ENCODE results near the gene RETREG1.

DNA sequence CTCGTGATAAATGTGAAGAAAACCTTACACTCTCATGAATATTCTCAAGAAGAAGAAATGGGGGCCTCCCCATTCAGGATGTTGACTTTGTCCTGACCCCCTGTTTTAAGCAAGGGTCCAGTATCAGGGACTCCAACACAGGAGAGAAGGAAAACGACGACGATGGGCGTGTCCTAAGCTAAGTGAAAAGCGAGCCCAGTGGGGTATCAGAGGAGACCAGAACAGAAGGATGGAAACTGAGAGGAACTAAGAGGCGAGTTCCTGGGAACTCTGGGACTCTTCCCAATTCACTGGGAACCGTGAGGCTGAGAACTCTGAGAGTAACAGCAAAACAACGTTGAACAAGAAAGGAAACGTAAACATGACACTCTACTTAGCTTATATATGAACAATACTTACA, 14.6 kb downstream of the RETREG1 start:
- TF ChIP-seq, protein P1, sequence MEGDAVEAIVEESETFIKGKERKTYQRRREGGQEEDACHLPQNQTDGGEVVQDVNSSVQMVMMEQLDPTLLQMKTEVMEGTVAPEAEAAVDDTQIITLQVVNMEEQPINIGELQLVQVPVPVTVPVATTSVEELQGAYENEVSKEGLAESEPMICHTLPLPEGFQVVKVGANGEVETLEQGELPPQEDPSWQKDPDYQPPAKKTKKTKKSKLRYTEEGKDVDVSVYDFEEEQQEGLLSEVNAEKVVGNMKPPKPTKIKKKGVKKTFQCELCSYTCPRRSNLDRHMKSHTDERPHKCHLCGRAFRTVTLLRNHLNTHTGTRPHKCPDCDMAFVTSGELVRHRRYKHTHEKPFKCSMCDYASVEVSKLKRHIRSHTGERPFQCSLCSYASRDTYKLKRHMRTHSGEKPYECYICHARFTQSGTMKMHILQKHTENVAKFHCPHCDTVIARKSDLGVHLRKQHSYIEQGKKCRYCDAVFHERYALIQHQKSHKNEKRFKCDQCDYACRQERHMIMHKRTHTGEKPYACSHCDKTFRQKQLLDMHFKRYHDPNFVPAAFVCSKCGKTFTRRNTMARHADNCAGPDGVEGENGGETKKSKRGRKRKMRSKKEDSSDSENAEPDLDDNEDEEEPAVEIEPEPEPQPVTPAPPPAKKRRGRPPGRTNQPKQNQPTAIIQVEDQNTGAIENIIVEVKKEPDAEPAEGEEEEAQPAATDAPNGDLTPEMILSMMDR (IDR thresholded peaks at IDR 0.05): no peak
- TF ChIP-seq POLR2A (IDR thresholded peaks at IDR 0.05) (no peak), EP300 (IDR thresholded peaks at IDR 0.05) (no peak)
